ENCODE results near the gene ABCA9. TPM values are rescaled to one million over a fixed set of nuclear protein-coding genes. Genes with fewer than 3 reads are reported as not detected.

Gene ABCA9, protein sequence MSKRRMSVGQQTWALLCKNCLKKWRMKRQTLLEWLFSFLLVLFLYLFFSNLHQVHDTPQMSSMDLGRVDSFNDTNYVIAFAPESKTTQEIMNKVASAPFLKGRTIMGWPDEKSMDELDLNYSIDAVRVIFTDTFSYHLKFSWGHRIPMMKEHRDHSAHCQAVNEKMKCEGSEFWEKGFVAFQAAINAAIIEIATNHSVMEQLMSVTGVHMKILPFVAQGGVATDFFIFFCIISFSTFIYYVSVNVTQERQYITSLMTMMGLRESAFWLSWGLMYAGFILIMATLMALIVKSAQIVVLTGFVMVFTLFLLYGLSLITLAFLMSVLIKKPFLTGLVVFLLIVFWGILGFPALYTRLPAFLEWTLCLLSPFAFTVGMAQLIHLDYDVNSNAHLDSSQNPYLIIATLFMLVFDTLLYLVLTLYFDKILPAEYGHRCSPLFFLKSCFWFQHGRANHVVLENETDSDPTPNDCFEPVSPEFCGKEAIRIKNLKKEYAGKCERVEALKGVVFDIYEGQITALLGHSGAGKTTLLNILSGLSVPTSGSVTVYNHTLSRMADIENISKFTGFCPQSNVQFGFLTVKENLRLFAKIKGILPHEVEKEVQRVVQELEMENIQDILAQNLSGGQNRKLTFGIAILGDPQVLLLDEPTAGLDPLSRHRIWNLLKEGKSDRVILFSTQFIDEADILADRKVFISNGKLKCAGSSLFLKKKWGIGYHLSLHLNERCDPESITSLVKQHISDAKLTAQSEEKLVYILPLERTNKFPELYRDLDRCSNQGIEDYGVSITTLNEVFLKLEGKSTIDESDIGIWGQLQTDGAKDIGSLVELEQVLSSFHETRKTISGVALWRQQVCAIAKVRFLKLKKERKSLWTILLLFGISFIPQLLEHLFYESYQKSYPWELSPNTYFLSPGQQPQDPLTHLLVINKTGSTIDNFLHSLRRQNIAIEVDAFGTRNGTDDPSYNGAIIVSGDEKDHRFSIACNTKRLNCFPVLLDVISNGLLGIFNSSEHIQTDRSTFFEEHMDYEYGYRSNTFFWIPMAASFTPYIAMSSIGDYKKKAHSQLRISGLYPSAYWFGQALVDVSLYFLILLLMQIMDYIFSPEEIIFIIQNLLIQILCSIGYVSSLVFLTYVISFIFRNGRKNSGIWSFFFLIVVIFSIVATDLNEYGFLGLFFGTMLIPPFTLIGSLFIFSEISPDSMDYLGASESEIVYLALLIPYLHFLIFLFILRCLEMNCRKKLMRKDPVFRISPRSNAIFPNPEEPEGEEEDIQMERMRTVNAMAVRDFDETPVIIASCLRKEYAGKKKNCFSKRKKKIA (N-terminal part only)
- 0.69 and 0.80 TPM in 2 replicates for polyA plus RNA-seq
- 0.73 and 1.4 TPM in 2 replicates for polyA minus RNA-seq

- Histone ChIP-seq H3F3A (ENCODE audit: insufficient read depth, low read length, poor library complexity, severe bottlenecking) (no peaks in the 10 kb centered on the region), H4K20me1 (ENCODE audit: insufficient read depth) (no peaks in the 10 kb centered on the region), H3K36me3 (ENCODE audit: insufficient read depth, low read length) (no peaks in the 10 kb centered on the region), H3K4me3 (ENCODE audit: low read length) (no peak within 1 kb of the TSS), H3K9ac (ENCODE audit: low read length) (no peak within 1 kb of the TSS), H3K9me2 (ENCODE audit: insufficient read depth, low read length) (no peaks in the 10 kb centered on the region), H3K27me3 (ENCODE audit: insufficient read depth, low read depth, low read length) (no peaks in the 10 kb centered on the region), H3K4me2 (ENCODE audit: low read length) (no peak within 1 kb of the TSS), H2AFZ (ENCODE audit: low read depth, low read length) (no peak within 1 kb of the TSS), H3K79me2 (replicated peaks; ENCODE audit: insufficient read depth, low read length) (no peaks in the 10 kb centered on the region), H3K27ac (ENCODE audit: low read length) (no peak within 1 kb of the TSS), H3K9me3 (ENCODE audit: low read length) (no peaks in the 10 kb centered on the region)
- no peak for TF ChIP-seq EZH2 (IDR thresholded peaks at IDR 0.05; ENCODE audit: borderline replicate concordance, insufficient read depth, low read length, poor library complexity, severe bottlenecking)
- TF ChIP-seq, protein P1, sequence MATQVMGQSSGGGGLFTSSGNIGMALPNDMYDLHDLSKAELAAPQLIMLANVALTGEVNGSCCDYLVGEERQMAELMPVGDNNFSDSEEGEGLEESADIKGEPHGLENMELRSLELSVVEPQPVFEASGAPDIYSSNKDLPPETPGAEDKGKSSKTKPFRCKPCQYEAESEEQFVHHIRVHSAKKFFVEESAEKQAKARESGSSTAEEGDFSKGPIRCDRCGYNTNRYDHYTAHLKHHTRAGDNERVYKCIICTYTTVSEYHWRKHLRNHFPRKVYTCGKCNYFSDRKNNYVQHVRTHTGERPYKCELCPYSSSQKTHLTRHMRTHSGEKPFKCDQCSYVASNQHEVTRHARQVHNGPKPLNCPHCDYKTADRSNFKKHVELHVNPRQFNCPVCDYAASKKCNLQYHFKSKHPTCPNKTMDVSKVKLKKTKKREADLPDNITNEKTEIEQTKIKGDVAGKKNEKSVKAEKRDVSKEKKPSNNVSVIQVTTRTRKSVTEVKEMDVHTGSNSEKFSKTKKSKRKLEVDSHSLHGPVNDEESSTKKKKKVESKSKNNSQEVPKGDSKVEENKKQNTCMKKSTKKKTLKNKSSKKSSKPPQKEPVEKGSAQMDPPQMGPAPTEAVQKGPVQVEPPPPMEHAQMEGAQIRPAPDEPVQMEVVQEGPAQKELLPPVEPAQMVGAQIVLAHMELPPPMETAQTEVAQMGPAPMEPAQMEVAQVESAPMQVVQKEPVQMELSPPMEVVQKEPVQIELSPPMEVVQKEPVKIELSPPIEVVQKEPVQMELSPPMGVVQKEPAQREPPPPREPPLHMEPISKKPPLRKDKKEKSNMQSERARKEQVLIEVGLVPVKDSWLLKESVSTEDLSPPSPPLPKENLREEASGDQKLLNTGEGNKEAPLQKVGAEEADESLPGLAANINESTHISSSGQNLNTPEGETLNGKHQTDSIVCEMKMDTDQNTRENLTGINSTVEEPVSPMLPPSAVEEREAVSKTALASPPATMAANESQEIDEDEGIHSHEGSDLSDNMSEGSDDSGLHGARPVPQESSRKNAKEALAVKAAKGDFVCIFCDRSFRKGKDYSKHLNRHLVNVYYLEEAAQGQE (IDR thresholded peaks at IDR 0.05; ENCODE audit: borderline replicate concordance) = no peak
- no peak for TF ChIP-seq SMC3 (conservative IDR thresholded peaks at IDR 0.05; ENCODE audit: poor library complexity)
- no peak for TF ChIP-seq MXI1 (conservative IDR thresholded peaks at IDR 0.05; ENCODE audit: poor library complexity, severe bottlenecking)
- TF ChIP-seq, protein P2, sequence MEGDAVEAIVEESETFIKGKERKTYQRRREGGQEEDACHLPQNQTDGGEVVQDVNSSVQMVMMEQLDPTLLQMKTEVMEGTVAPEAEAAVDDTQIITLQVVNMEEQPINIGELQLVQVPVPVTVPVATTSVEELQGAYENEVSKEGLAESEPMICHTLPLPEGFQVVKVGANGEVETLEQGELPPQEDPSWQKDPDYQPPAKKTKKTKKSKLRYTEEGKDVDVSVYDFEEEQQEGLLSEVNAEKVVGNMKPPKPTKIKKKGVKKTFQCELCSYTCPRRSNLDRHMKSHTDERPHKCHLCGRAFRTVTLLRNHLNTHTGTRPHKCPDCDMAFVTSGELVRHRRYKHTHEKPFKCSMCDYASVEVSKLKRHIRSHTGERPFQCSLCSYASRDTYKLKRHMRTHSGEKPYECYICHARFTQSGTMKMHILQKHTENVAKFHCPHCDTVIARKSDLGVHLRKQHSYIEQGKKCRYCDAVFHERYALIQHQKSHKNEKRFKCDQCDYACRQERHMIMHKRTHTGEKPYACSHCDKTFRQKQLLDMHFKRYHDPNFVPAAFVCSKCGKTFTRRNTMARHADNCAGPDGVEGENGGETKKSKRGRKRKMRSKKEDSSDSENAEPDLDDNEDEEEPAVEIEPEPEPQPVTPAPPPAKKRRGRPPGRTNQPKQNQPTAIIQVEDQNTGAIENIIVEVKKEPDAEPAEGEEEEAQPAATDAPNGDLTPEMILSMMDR (IDR thresholded peaks at IDR 0.05; ENCODE audit: poor library complexity, severe bottlenecking) = no peak
- no peak for TF ChIP-seq TAF1 (IDR thresholded peaks at IDR 0.05; ENCODE audit: low read depth)
- TF ChIP-seq POLR2AphosphoS5 (IDR thresholded peaks at IDR 0.05) = no peak
- no peak for TF ChIP-seq EP300 (conservative IDR thresholded peaks at IDR 0.05; ENCODE audit: poor library complexity, severe bottlenecking)
- no peak for TF ChIP-seq RAD21 (conservative IDR thresholded peaks at IDR 0.05)
Observed at GRCh38 chr17:69060822-69061221, at the start of gene ABCA9. TSS of gene ABCA9 (minus strand) at chr17:69060927. CDS start at chr17:69051126, 9,801 bp downstream.

Data from neural cell (in vitro differentiated cells).